GM19193 (cell line): ENCODE results near the gene CDK10.

Source experiments
- POLR2A ChIP-seq: IDR thresholded peaks from 4 replicates; pipeline ENCODE4 v1.6.1; 2011; ENCODE audit not compliant: insufficient read depth, insufficient read length; ENCODE audit errors: extremely low read depth

CDK10 gene

GRCh38 chr16:89716916-89717687 is 30.6 kb downstream of the CDK10 start:
- TF ChIP-seq POLR2A = no peak

- TF ChIP-seq POLR2A = no peak
Measured at GRCh38 chr16:89717688-89718505, 31.4 kb downstream of the CDK10 start.

DNA sequence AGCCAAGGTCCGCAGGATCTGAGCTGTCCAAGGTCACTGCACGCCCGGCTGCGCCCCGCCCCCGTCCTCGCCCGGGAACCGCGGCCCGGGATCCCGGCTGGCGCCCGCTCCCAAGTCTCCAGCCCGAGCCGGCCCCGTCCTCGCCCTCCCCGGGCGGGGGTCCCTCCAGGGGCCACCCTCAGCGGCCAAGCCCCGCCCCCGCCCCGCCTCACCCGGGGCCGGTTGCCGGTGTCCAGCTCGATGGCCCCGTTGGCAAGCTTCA is 34.0 kb downstream of the CDK10 start:
- no peak for TF ChIP-seq POLR2A

DNA sequence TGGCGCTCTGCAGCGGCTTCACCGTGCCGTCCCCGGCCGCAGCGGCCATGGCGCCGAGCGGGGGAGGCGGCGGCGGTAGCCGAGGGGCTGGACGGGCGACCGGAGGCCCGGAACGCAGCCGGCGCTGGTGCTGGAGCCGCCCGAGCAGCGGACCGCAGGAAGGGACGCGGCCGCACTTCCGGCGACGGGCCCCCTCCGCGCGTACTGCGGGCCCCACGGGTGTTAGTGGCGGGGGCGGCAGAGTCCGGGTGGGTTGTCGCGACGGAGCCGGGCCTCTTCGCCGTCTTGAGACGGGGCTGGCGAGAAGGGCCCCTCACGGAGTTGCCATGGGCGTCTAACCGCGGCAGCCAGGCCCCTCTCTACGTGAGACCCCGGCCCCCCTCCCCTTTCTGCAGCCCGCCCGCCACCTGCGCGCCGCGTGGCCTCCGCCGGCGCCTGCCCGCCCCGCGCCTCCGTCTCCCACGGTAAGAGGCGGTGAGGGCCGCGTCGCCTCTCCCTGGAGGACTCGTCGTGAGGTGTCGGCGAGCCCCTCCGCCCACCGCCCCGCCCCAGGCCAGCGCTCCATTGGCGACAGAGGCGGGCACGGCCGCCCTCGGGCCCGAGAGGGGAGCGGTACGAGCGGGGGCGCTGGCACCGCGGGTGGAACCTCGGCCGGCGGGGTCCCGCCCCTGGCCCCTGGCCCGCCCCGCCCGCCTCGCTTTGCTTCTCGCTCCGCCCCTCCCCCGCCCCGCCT is 34.5 kb downstream of the CDK10 start, which contains the start of the genes VPS9D1 and ZNF276:
Gene VPS9D1 (minus strand): TSS at position 86 of the 733 bp plus-strand sequence. CDS start 37 bp downstream, at position 49.
Gene ZNF276 (plus strand): TSS at position 725 of the 733 bp plus-strand sequence. CDS start 104 bp downstream, outside the sequence.
- peak; percentile 62 for TF ChIP-seq POLR2A

DNA sequence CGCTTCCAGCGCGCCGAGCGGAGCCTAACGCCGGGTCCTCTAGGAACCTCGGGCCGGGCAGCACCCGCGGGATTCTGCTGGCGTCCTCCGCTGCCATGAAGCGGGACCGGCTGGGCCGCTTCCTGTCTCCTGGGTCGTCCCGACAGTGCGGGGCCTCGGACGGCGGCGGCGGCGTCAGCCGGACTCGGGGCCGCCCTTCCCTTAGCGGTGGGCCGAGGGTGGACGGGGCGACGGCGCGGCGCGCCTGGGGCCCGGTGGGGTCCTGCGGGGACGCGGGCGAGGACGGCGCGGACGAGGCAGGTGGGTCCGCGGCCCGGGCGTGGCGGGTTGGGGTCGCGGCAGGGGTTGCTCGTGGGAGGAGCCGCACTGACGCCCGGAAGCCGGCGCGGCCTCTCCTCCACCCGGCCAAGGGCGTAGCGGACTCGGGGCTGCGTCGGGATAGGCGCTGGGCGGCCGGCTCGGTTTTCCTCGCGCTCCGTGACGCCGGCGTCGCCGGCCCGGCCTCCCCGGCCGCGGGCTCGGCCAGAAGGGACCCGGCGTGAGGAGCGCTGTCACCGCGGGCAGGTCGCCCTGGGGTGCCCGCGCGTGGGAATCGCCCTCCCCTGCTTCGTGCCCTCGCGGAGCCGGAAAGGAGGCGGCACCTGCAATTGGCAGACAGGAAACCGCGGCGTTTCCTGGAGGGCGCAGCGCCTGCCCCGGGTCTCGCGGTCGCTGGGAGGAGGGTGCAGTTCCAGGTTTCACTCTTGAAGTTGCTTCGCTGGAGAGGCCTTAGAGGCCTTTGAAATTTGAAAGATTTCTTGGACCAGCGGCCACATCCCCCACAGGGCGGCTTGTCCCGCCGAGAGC is 35.3 kb downstream of the CDK10 start:
- TF ChIP-seq POLR2A = peak; percentile 10

GRCh38 chr16:89722392-89723278 is 36.1 kb downstream of the CDK10 start:
- TF ChIP-seq POLR2A = no peak

DNA sequence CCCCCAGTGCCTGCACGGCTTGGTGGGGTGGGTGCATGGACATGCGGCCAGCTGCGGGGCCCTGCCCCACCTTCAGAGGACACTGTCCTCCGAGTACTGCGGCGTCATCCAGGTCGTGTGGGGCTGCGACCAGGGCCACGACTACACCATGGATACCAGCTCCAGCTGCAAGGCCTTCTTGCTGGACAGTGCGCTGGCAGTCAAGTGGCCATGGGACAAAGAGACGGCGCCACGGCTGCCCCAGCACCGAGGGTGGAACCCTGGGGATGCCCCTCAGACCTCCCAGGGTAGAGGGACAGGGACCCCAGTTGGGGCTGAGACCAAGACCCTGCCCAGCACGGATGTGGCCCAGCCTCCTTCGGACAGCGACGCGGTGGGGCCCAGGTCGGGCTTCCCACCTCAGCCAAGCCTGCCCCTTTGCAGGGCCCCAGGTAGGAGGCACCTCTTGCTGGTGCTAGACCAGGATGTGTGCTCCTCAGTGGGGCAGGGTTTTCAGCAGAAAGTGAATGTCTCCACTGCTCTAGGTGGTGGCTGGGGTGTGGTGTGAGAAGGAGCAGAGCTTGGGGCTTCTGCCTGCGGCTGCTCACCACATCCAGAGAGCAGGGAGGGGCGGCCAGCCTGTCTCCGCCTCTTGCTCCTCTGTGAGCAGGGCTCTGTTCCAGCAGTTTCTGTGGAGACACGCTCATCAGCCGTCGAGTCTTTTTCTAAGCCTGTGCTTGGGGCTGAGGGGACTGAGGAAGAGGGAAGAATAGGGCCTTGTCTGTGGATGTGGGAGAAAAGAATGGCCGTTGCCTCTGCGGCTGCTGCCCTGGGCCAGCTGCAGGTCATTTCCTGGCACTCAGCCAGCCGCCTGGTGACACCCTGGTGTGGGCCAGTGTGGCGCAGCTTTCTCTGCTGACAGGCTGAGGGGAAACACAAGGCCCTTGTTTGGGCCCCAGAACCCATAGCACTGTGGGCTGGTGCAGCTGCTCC is 37.1 kb downstream of the CDK10 start:
- no peak for TF ChIP-seq POLR2A

GRCh38 chr16:89727406-89728120 is 41.1 kb downstream of the CDK10 start:
- no peak for TF ChIP-seq POLR2A

- TF ChIP-seq POLR2A = no peak
Measured at GRCh38 chr16:89729293-89729692, 42.8 kb downstream of the CDK10 start.

- TF ChIP-seq POLR2A = no peak
Measured at GRCh38 chr16:89729863-89730593, 43.5 kb downstream of the CDK10 start.

GRCh38 chr16:89730610-89731234 is 44.2 kb downstream of the CDK10 start:
- TF ChIP-seq POLR2A = no peak
